Activated T-cell treated with anti-CD3 and anti-CD28 coated beads for 1 hour (primary cell): Measurements from ENCODE around the gene RAE1.

Experiments used
- DNase-seq: peaks from one replicate; pipeline ENCODE4 v3.0.0-alpha.2; 2020; ENCODE audit warnings: low read depth

RAE1 gene

DNA sequence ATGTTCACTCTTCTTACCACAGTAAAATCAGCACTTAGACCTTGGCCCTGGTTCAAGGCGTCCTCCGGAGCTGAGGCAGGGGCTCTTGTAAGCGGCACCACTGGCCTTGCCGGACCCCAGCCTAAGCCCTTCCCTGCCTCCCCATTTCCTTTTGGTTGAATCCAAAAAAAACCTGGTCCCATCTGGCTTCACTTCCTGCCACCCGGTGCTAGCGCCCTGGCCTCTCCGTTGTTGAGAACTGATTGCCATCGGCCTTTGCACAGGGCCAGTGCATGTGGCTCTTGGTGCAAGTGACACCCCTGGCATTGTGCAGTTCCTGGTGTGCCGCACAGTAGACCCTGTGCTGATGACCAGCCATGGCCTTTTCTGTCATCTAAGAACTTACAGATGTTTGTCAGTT, 21.1 kb downstream of the RAE1 start:
- no peak for DNase-seq

- DNase-seq = no peak
These were observed 21.7 kb downstream of the RAE1 start for GRCh38 chr20:57372581-57373350.

DNA sequence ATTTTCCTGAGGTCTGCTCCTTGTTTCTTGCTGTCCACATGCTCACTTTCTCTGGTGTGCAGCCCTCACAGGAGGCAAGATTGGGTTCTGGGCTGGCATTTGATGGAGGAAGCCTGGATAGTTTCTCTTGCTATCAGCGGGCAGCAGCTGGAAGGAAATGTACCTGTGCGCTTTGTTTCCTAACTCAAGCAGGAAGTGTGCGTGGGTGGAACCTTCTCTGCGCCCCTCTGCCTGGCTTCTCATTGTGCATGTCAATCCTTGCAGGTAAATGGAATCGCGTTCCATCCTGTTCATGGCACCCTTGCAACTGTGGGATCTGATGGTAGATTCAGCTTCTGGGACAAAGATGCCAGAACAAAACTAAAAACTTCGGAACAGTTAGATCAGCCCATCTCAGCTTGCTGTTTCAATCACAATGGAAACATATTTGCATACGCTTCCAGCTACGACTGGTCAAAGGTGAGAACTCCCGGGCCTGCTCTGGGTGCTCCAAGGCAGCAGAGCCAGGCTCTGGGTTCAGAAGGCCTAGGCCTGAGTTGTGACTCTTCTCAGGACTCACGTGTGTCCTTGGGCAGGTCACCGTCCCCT, 23.4 kb downstream of the RAE1 start:
- no peak for DNase-seq

- DNase-seq = no peak
These were observed 24.0 kb downstream of the RAE1 start for GRCh38 chr20:57374931-57375651.

- DNase-seq = no peak
These were observed 24.7 kb downstream of the RAE1 start for GRCh38 chr20:57375652-57376230.

GRCh38 chr20:57377350-57377749, 26.3 kb downstream of the RAE1 start:
- DNase-seq = no peak

GRCh38 chr20:57378107-57378506, 27.1 kb downstream of the RAE1 start:
- DNase-seq = no peak

- DNase-seq = no peak
These were observed 27.7 kb downstream of the RAE1 start for GRCh38 chr20:57378646-57379262.

- no peak for DNase-seq
These were observed 28.2 kb downstream of the RAE1 start for GRCh38 chr20:57379263-57379647.

DNA sequence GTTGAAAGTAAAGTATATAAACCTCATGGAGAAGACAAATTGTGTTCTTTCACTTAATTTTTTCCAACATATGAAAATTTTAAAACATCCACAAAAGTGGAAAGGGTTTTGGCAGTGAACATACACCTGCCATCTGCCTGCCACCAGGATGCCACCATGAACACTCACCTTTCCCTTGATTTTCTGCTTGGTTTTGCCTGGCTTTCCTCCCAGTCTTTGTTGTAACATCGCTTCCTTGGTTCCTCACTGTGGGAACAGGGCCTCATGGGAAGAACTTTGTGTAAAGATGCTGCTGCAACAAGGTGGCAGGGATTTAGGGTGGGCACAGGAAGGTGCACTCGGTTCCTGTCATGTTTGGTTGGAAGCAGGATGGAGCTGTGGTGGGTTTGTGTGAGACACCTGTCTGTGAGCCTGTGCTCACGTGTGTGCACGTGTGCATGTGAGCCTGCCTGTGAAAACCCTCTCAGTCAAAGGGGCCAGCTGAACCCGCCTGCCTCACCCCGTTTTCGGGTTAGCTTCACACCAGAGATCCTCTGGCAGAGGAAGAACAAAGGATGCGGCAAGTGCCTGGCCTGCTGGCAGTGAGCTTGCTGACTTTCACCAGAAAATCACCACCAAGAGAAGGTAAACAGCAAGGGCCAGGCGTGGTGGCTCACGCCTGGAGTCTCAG, 29.2 kb downstream of the RAE1 start:
- DNase-seq = no peak

DNA sequence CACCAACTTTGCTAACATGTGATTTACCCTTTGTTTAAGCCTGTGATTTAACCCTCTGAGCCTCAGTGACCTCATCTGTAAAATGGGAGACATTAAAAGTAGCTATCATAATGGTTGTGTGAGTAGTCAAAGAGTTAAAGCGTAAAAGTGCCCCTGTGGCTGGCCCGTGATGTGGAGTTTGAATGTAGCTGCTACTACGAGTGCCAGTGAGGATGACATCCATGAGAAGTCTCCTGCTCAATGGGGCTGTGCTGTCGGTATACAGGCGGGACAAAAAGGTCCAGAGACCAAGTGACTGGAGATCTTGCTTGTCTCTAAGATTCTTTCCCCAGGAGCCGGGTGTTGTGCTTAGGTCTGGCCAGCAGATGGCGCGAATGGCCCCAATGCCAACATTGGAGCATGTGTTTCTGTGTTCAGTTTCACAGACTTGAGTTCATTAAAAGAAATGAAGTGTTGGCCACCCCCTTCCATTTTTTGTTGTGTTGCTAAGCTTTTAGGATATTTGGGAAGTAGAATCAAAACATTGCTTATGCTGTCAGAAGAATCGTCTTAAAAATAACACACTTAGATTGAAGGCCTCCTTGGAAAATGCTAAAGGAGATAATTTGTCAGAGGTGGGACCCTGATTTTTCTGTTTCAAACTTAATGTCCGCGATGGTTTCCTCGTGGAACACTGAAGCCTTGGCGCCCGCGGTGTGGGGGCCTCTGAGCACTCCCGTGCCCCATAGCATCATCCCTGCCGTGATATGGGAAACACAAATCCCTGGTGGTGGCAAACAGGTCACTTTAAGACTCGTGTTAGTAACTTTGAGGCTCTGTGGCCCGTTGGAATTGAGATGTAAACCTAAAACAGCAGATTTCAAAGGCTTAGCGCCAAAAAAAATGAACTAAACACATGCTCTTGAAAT, 30.8 kb downstream of the RAE1 start:
- peak; percentile 84 for DNase-seq

DNA sequence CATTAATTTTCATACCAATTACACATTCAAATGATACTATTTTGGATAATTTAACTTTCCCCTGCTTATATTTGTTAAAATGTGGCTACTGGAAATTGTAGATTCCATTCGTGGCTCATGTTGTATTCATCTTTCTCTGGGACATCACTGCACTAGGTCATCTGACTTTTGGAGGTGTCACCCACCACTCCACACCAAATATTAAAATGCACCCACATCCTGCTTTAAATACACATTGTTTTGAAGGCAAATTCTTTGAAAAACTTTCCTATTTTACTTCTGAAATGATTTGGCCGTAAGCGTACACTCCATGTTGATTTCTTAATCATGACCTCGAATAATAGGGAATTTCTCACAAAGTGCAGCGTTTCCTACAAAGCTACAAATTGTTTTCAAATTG, 31.5 kb downstream of the RAE1 start:
- no peak for DNase-seq

GRCh38 chr20:57383447-57384347, 32.6 kb downstream of the RAE1 start:
- no peak for DNase-seq

DNA sequence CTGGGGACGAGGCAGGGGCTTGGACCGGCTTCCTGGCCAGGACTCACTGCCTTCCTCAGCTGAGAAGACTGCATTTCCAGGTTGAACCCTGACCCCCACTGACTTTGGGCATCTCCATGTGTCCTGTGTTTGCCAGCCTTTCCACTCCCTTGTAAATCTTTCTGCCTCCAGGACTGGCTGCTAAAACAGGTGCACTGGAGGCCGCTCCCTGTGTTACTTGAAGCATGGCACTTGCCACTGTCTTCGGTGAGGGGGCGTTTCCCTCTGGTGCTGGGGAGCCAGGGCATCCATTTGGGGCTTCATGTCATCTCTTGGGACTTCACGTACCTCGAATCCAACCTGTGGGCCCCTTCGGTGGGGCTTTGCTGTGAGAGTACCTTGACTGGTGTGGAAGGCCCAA, 33.4 kb downstream of the RAE1 start:
- DNase-seq = no peak

DNA sequence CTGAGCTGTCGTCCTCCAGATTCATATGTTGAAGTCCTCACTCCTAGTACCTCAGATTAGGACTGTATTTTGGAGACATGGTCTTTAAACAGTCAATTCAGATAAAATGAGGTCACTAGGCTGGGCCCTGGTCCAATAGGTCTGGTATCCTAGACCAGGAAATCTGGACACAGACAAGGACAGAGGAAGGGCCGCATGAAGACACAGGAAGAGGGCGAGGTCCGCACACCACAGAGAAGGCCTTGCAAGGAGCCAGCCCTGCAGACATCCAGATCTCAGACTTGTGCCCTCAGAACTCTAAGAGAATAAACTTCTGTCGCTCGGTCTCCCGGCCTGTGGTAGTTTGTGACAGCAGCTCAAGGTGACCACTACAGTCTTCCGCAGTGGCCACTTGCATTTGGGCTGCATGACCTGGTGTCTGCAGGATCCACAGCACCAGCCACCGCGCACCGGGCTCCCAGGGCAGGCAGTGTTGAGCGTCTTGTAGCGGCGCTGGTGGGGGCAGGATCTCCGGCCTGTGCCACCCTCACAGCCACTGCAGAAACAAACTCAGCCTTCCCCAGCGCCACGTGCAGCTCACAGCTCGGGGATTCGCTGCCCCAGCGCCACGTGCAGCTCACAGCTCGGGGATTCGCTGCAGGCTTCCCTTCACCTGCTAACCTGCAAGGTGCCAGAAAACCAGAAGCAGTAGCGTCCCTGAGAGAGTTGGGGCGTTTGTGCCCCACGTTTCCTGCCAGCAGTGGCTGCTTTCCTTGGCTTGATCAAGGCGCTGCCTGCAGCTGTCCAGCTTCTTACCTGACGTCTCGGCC, 34.1 kb downstream of the RAE1 start:
- no peak for DNase-seq

DNA sequence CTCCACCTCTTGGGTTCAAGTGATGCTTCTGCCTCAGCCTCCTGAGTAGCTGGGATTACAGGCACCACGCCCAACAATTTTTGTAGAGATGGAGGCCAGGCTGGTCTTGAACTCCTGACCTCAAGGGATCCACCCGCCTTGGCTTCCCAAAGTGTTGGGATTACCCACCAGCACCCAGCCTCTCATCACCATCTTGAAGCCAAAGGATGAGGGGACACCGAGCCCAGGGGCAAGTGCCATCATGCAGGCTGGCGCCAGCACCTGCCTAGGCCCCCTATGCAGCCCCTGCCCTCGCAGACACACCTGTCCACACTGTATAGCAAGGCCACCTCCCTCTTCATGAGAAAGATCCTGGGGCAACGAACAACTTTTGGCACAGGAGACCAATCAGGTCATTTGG, 34.9 kb downstream of the RAE1 start:
- DNase-seq = no peak

GRCh38 chr20:57386762-57387161, 35.7 kb downstream of the RAE1 start:
- DNase-seq = no peak

DNA sequence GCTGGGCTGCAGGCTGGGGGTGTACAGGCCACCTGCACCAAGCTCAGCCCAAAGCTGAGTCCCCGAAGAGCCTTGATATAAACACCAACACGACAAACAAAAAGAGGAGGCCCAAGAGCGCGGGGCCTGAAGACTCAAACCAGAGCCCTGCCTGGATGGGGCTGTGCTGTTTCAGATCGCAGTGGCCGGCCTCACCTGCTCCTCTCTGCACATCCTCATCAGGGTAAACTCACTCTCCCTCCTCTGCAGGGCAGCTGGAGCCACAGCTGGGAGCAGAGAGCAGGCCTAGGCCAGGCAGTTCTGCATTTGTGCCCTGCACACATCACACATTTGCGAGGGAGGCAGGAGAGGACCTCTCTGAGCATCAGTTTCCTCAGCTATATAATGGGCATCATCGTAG, 36.4 kb downstream of the RAE1 start:
- DNase-seq = no peak

DNA sequence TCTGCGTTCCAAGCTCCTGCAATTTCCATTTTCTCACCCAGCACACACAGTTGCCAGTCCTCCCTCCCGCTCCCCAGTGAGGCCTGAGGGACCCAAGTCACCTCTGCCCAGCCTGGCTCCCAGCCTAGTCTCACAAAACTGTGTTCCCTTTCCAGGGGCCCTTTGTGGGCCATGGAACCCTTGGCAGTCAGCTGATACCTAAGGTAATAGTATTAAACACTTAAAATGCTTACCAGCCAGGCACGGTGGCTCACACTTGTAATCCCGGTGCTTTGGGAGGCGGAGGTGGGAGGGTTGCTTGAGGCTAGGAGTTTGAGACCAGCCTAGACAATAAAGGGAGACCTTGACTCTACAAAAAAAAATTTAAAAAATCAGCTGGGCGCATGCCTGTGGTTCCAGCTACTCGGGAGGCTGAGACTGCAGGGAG, 36.9 kb downstream of the RAE1 start:
- no peak for DNase-seq
